ENCODE data around the gene DHH.
"Not testable (repeated sequence)": the region's sequence is repeated elsewhere in the genome, so short reads cannot be mapped to it uniquely, and the experiment has no call there.

The DHH gene

GRCh38 chr12:49094160-49094974 lies at the start of gene DHH:
Gene DHH (minus strand): TSS chr12:49094801. CDS start chr12:49094512, 289 bp downstream.
- no peak within 1 kb of the TSS for H3K27ac ChIP-seq
- no peak for TF ChIP-seq CTCF (conservative IDR thresholded peaks at IDR 0.05)
- no peak for TF ChIP-seq ZFX (IDR thresholded peaks at IDR 0.05)

GRCh38 chr12:49144384-49144783 lies 49.8 kb upstream of the DHH start:
- no peak overlapping the region for H3K27ac ChIP-seq
- TF ChIP-seq CTCF (conservative IDR thresholded peaks at IDR 0.05) (no peak), ZFX (IDR thresholded peaks at IDR 0.05) (no peak)

- TF ChIP-seq CTCF (conservative IDR thresholded peaks at IDR 0.05), result no peak
- TF ChIP-seq ZFX (IDR thresholded peaks at IDR 0.05), result no peak
Measured at GRCh38 chr12:49138999-49139398, 44.4 kb upstream of the DHH start.

GRCh38 chr12:49138587-49138986 lies 44.0 kb upstream of the DHH start:
- no peak overlapping the region for H3K27ac ChIP-seq
- no peak for TF ChIP-seq ZFX (IDR thresholded peaks at IDR 0.05)
- no peak for TF ChIP-seq CTCF (conservative IDR thresholded peaks at IDR 0.05)

More at GRCh38 chr12:49138999-49139398, 44.4 kb upstream of the DHH start:
- no peak overlapping the region for H3K27ac ChIP-seq

- no peak overlapping the region for H3K27ac ChIP-seq
- TF ChIP-seq ZFX (IDR thresholded peaks at IDR 0.05) (no peak), CTCF (conservative IDR thresholded peaks at IDR 0.05) (no peak)
Measured at GRCh38 chr12:49137476-49137875, 42.9 kb upstream of the DHH start.

- not testable (repeated sequence) for H3K27ac ChIP-seq
Measured at GRCh38 chr12:49136997-49137396, 42.4 kb upstream of the DHH start.

- TF ChIP-seq CTCF (conservative IDR thresholded peaks at IDR 0.05) (no peak), ZFX (IDR thresholded peaks at IDR 0.05) (no peak)
Measured at GRCh38 chr12:49133590-49133989, 39.0 kb upstream of the DHH start.

GRCh38 chr12:49133014-49133413 lies 38.4 kb upstream of the DHH start:
- H3K27ac ChIP-seq, result no peak overlapping the region
- no peak for TF ChIP-seq CTCF (conservative IDR thresholded peaks at IDR 0.05)
- no peak for TF ChIP-seq ZFX (IDR thresholded peaks at IDR 0.05)

More at GRCh38 chr12:49133590-49133989, 39.0 kb upstream of the DHH start:
- no peak overlapping the region for H3K27ac ChIP-seq
